GM23338 (cell line): ENCODE data around the gene CTRB2.

Experiments used
- CREB1 ChIP-seq: fragments of 250-450 bp; sonication (Bioruptor Pico); IDR thresholded peaks from 2 replicates; pipeline ENCODE4 v1.5.0; 2020; ENCODE audit warnings: low read depth, mild to moderate bottlenecking, moderate library complexity
- ETS1 ChIP-seq: IDR thresholded peaks from 2 replicates; pipeline ENCODE4 v1.6.1; 2016; ENCODE audit warnings: antibody characterized with exemption
- EZH2 ChIP-seq: fragments of 200-600 bp; sonication (generic); IDR thresholded peaks from one replicate; pipeline ENCODE4 v1.8.0; 2017; ENCODE audit warnings: antibody characterized with exemption, mild to moderate bottlenecking, low read depth; ENCODE audit not compliant: unreplicated experiment
- EZH2phosphoT487 ChIP-seq: fragments of 200-600 bp; sonication (generic); IDR thresholded peaks from one replicate; pipeline ENCODE4 v1.8.1; 2018; ENCODE audit warnings: antibody characterized with exemption; ENCODE audit not compliant: unreplicated experiment
- JUNB ChIP-seq: IDR thresholded peaks from one replicate; pipeline ENCODE4 v1.6.1; 2016; ENCODE audit warnings: antibody characterized with exemption; ENCODE audit not compliant: unreplicated experiment
- NANOG ChIP-seq: IDR thresholded peaks from 2 replicates; pipeline ENCODE4 v1.6.1; 2016; ENCODE audit warnings: antibody characterized with exemption, borderline replicate concordance
- POLR2AphosphoS5 ChIP-seq: IDR thresholded peaks from 2 replicates; pipeline ENCODE4 v1.6.1; 2016; ENCODE audit warnings: antibody characterized with exemption, low read depth
- STAT1 ChIP-seq: IDR thresholded peaks from one replicate; pipeline ENCODE4 v1.6.1; 2016; ENCODE audit warnings: antibody characterized with exemption; ENCODE audit not compliant: unreplicated experiment
- ZNF331 ChIP-seq: fragments of 250-450 bp; sonication (Bioruptor Pico); IDR thresholded peaks from 2 replicates; pipeline ENCODE4 v1.5.0; 2020; ENCODE audit warnings: low read depth, mild to moderate bottlenecking, moderate library complexity
- TF ChIP-seq, protein P1 (sequence below), 2 experiments: fragments of 200-600 bp in 1 of 2; sonication (generic) in 1 of 2; conservative IDR thresholded peaks; 2 replicates each; pipeline versions ENCODE4 v1.5.1 to v1.6.1; 2016 to 2017; ENCODE audit warnings: antibody characterized with exemption in 2 of 2, low read depth in 2 of 2, mild to moderate bottlenecking in 2 of 2, moderate library complexity in 1 of 2
- TF ChIP-seq, protein P2 (sequence below): IDR thresholded peaks from one replicate; pipeline ENCODE4 v1.6.1; 2018; ENCODE audit warnings: antibody characterized with exemption; ENCODE audit not compliant: unreplicated experiment

DNA sequence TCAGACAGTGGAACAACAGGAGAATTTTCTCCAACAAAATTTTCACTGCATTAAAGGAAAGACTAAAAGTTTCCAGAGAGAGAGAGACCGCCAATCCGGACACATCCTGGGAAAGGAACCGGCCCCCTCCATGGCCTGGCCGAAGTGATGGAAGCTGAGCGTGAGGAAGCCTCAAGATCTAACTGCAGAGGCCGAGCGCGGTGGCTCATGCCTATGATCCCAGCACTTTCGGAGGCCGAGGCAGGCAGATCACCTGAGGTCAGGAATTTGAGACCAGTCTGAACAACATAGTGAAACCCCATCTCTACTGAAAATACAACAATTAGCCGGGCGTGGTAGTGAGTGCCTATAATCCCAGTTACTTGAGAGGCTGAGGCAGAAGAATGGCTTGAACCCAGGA, 3.9 kb downstream of the CTRB2 start:
- TF ChIP-seq, protein P1, sequence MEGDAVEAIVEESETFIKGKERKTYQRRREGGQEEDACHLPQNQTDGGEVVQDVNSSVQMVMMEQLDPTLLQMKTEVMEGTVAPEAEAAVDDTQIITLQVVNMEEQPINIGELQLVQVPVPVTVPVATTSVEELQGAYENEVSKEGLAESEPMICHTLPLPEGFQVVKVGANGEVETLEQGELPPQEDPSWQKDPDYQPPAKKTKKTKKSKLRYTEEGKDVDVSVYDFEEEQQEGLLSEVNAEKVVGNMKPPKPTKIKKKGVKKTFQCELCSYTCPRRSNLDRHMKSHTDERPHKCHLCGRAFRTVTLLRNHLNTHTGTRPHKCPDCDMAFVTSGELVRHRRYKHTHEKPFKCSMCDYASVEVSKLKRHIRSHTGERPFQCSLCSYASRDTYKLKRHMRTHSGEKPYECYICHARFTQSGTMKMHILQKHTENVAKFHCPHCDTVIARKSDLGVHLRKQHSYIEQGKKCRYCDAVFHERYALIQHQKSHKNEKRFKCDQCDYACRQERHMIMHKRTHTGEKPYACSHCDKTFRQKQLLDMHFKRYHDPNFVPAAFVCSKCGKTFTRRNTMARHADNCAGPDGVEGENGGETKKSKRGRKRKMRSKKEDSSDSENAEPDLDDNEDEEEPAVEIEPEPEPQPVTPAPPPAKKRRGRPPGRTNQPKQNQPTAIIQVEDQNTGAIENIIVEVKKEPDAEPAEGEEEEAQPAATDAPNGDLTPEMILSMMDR (conservative IDR thresholded peaks at IDR 0.05; ENCODE audit: low read depth in 2 of 2), result no peak
- TF ChIP-seq POLR2AphosphoS5 (no peak), EZH2 (no peak), EZH2phosphoT487 (no peak), STAT1 (no peak), CREB1 (CRISPR knock-in tag) (no peak), ETS1 (no peak), JUNB (no peak), ZNF331 (CRISPR knock-in tag) (no peak), NANOG (no peak)
- TF ChIP-seq, protein P2, sequence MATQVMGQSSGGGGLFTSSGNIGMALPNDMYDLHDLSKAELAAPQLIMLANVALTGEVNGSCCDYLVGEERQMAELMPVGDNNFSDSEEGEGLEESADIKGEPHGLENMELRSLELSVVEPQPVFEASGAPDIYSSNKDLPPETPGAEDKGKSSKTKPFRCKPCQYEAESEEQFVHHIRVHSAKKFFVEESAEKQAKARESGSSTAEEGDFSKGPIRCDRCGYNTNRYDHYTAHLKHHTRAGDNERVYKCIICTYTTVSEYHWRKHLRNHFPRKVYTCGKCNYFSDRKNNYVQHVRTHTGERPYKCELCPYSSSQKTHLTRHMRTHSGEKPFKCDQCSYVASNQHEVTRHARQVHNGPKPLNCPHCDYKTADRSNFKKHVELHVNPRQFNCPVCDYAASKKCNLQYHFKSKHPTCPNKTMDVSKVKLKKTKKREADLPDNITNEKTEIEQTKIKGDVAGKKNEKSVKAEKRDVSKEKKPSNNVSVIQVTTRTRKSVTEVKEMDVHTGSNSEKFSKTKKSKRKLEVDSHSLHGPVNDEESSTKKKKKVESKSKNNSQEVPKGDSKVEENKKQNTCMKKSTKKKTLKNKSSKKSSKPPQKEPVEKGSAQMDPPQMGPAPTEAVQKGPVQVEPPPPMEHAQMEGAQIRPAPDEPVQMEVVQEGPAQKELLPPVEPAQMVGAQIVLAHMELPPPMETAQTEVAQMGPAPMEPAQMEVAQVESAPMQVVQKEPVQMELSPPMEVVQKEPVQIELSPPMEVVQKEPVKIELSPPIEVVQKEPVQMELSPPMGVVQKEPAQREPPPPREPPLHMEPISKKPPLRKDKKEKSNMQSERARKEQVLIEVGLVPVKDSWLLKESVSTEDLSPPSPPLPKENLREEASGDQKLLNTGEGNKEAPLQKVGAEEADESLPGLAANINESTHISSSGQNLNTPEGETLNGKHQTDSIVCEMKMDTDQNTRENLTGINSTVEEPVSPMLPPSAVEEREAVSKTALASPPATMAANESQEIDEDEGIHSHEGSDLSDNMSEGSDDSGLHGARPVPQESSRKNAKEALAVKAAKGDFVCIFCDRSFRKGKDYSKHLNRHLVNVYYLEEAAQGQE, result no peak
